Middle frontal gyrus (tissue), 1 donor: ENCODE results near the gene NAT8L.

Experiments used
- DNase-seq: peaks from one replicate; pipeline ENCODE4 v3.0.0-alpha.2; 2015; ENCODE audit warnings: low spot score; ENCODE audit errors: extremely low spot score

Gene NAT8L

DNA sequence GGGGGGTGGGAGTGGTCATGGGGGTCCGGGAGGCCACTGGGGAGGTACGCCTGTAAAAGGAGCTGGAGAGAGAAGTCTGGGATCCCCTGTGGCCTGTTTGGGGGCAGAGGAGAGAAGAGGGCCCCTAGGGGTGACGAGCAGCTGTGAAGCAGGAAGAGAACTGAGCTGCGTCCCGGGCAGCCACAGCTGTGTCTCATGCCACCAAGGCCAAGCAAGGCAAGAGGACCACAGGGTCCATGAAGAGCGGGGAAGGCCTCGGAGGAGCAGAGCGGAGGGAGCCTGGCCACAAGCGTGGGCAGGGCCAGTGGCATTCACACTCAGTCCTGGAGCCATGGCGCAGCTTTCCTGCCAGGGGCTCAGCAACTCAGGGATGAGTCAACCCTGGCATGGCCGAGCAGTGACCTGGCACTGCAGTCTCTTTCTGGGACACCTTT is 13.6 kb upstream of the NAT8L start:
- no peak for DNase-seq

DNA sequence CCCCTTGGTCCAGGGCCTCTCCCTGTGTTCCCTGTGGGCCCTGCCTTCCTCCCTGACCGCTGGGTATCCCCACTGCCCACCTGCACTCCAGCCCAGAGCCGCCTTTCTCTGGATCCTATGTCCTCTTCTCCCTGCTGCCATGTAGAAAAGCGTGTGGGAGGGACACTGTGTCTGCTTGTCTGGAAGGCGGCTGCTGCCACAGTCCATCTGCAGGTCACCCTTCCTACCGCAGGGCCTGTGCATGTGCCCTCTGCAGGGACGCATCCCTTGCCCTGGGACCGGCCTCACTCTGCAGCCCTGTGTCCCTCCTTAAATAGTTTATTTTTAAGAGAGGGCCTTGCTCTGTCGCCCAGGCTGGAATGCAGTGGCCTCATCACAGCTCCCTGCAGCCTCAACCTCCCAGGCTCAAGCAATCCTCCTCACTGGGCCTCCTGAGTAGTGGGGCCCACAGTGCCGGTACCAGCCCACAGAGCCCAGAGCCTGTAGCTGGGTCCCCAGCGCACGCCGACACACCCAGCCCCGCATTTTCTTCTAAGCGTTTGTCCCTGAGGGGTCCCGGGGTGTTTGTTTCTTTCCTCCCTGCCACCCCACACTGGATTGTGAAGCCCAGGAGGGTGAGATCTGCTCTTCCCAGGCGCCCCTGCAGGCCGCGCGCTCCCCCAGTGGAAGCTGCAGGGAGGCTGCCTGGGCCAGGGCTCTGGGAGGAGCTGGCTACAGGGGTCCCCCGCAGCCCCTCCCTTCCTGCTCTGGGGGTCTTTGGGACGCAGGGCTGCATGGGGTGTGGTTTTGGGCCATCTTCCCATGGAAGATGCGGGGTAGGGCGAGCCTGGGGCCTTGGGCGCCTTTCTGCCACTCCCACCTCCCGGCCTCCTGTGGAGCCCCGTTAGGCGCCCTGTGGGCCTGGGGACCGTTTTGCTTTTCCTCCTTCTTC is 12.8 kb upstream of the NAT8L start:
- DNase-seq = no peak

DNA sequence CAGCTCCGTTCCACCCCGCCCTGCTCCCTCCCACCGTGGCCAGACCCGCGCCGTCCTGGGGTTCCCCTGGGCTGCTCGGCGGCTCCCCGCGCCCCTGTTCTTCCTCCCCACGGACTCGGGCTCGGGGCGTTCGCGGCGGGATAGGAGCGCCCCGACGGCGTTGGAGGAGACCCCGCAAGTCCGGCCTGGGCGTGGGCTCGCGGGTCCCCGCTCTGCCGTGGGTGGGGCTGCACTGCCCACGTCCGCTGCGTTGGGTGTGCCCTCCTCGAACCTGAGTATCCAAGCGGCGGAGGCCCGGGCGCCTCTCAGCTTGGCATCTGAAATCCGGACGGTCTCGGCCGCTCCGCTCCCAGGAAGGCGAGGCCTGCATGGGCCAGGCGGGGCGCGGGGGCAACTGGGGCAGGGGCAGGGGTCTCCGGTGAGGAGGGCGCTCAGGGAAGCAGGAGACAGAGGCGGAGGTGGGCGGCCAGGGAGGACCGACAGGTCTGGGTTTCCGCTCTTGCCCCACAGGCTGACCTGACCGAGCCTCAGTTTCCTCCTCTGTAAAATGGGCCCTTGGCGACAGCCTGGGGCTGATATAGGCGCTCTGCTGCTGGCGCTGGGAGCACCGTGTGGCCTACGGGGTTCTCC is 12.0 kb upstream of the NAT8L start:
- no peak for DNase-seq

DNA sequence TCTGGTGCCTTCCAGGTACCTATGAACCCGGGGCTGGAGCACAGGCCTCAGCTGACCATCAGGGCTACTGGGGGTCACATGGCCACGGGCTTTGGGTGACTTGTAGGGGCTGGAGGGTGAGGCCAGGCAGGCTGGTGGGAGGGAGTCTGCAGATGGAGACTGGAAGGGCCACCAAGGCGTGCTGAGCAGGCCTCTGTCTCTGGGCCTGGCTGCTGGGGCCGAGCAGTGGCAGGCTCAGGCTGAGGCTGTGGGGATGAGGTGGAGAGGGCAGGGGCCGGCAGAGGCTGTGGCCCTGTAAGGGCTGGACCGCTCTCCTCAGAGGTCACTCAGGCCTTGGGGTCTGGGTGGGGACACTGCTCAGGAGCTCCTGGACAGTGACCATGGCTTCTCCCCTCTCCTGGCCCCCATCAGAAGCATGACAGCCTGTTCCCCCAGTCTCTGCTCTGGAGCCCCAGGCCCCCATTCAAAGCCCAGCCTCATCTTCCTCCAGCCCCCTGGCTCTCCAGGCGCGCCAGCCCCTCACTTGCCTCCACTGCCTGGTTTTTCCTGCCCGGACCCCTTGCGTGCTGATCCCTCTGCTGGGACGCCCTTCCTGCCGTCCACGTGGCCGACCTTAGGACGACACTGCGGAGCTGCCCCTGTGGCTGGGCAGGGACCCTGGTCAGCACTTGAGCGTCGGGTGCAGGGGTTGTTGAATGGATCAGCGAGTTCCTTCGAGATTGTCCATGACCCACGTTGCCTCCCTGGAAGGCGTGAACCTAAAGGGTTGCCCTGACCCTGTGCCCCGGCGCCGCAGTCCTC is 11.1 kb upstream of the NAT8L start:
- DNase-seq = no peak

GRCh38 chr4:2048831-2049230 is 10.3 kb upstream of the NAT8L start:
- no peak for DNase-seq

GRCh38 chr4:2049381-2049780 is 9.7 kb upstream of the NAT8L start:
- no peak for DNase-seq

GRCh38 chr4:2049811-2050210 is 9.3 kb upstream of the NAT8L start:
- DNase-seq = no peak

- no peak for DNase-seq
These were observed 8.0 kb upstream of the NAT8L start for GRCh38 chr4:2051086-2051485.

- no peak for DNase-seq
These were observed 4.9 kb upstream of the NAT8L start for GRCh38 chr4:2054217-2054616.

GRCh38 chr4:2057382-2058065 is 1.6 kb upstream of the NAT8L start:
- no peak for DNase-seq

GRCh38 chr4:2058264-2059045 is 672 bp upstream of the NAT8L start:
- no peak for DNase-seq

- DNase-seq = no peak
These were observed 837 bp downstream of the NAT8L start for GRCh38 chr4:2059726-2060602.

GRCh38 chr4:2060611-2061185 is 1.6 kb downstream of the NAT8L start:
- DNase-seq = no peak

DNA sequence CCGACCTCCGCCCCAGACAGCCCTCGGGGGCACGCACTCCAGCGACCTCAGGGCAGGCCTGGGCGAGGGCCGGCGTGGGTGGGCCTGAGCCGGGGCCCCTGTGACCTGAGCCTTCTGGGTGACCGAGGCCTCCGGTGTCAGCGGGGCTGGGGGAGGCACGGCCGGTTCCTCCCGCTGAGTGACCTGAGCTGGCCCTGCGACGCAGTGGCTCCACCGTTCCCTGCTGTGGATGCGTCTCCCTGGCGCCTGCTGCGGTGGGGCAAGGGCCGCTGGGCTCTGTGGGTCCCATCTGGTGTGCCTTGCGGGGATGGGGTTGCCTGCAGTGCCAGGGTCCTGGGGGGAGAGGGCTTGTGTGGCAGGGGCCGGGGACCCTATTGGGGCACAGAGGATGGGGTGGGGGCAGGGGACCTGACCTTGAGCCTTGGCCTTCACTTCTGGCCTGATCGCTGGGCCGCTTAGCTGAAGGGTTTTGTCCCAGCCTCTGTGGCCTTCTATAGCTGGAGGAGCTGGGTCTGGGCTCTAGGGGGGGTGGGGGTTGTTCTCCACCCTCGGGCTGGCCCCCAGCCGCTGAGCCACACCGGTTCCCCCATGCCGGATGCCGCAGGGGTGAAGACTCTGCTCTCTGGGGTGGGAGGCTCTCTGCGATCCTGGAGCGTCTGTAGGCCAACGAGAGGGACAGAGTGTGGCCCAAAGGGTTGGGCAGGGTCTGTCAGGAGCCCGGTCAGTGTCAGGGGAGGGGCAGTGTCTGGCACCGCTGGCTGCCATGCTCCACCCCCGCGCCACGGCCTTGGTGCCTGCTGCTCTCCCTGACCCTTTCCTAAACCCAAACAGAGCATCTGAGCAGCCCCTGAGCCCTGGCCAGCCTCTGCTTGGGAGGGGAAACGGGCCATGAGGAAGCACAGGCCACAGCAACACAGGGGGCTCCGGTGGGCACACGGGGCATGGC is 2.3 kb downstream of the NAT8L start:
- no peak for DNase-seq

DNA sequence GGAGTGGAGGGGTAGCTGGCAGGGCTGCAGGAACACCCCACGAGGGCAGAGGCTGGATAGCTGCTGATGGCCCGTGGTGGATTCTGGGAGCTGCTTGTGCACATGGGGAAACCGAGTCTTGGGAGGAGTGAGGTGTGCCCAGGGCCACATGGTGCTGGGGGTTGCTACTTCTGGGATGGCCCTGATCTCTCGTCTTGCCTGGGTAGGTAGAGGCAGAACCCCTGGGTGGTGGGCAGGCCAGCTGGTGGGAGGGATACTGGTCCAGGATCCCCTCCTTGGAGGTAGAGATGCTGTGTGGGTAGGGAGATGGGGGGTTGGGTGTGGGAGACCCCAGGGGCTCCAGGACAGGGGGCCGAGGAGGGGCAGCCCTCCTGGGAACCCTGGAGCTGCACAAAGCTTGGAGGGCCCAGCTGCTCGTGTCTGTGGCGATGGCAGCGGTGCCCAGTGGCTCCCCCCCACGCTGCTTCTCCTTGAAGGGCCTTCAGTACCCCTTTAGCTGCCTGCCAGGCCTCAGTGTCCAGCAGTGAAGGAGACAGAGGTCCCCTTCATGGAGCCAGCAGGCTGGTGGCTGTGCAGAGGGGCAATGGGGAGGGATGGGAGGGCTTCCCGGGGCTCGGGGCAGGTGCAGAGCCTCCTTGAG is 3.2 kb downstream of the NAT8L start:
- no peak for DNase-seq

- no peak for DNase-seq
These were observed 3.8 kb downstream of the NAT8L start for GRCh38 chr4:2062808-2063524.
